ENCODE data around the gene FSIP1.

The FSIP1 gene

DNA sequence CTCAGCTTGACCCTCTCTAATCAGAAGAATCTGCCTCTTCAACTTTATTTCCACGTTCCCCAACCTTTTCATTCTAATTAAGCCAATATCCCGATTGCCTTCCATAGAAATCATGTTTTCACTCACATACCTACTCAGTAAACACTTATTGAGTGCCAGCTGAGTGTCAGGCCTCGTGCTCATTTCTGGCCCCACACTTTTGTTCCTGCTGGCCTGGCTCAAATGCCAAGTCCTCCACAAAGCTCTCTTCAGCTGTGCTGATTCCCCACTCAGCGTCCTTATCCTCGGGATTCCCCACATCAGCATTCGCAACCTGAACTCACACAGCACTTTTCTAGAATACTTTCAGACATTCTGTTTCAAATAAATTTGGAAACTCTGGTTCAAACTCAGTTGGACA lies 132.9 kb downstream of the FSIP1 start:
- H4K20me1 ChIP-seq (ENCODE audit: insufficient read depth, low read length): no peaks in the 10 kb centered on the region
- H3K4me1 ChIP-seq (ENCODE audit: insufficient read depth, low read length, severe bottlenecking): no peaks in the 10 kb centered on the region
- no peaks in the 10 kb centered on the region for H3K27me3 ChIP-seq (ENCODE audit: insufficient read depth, low read length)
- H3K9me3 ChIP-seq (ENCODE audit: low read length): no peaks in the 10 kb centered on the region
- H3K79me2 ChIP-seq (ENCODE audit: insufficient read depth, low read length): no peaks in the 10 kb centered on the region
- H3K4me2 ChIP-seq (ENCODE audit: low read length): no peak overlapping the region
- H3K9ac ChIP-seq (ENCODE audit: low read length): no peak overlapping the region
- TF ChIP-seq, protein P1, sequence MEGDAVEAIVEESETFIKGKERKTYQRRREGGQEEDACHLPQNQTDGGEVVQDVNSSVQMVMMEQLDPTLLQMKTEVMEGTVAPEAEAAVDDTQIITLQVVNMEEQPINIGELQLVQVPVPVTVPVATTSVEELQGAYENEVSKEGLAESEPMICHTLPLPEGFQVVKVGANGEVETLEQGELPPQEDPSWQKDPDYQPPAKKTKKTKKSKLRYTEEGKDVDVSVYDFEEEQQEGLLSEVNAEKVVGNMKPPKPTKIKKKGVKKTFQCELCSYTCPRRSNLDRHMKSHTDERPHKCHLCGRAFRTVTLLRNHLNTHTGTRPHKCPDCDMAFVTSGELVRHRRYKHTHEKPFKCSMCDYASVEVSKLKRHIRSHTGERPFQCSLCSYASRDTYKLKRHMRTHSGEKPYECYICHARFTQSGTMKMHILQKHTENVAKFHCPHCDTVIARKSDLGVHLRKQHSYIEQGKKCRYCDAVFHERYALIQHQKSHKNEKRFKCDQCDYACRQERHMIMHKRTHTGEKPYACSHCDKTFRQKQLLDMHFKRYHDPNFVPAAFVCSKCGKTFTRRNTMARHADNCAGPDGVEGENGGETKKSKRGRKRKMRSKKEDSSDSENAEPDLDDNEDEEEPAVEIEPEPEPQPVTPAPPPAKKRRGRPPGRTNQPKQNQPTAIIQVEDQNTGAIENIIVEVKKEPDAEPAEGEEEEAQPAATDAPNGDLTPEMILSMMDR (IDR thresholded peaks at IDR 0.05; ENCODE audit: low read length): no peak
- TF ChIP-seq EZH2 (IDR thresholded peaks at IDR 0.05; ENCODE audit: borderline replicate concordance, low read length): no peak
- H3F3A ChIP-seq (ENCODE audit: insufficient read depth, low read length): no peaks in the 10 kb centered on the region
- no peak overlapping the region for H2AFZ ChIP-seq (ENCODE audit: low read length)
- no peaks in the 10 kb centered on the region for H3K9me2 ChIP-seq (ENCODE audit: low read depth, low read length)
- H3K4me3 ChIP-seq (ENCODE audit: low read depth, low read length, poor library complexity, severe bottlenecking): no peak overlapping the region
- no peak overlapping the region for H3K27ac ChIP-seq (ENCODE audit: low read depth, low read length, poor library complexity, severe bottlenecking)
- H3K36me3 ChIP-seq (ENCODE audit: insufficient read depth, low read length): no peaks in the 10 kb centered on the region

GRCh38 chr15:39646425-39646824 lies 136.2 kb downstream of the FSIP1 start:
- H3K4me2 ChIP-seq (ENCODE audit: low read length): no peak overlapping the region
- TF ChIP-seq EZH2 (IDR thresholded peaks at IDR 0.05; ENCODE audit: borderline replicate concordance, low read length): no peak
- TF ChIP-seq, protein P1 (IDR thresholded peaks at IDR 0.05; ENCODE audit: low read length): no peak
- H4K20me1 ChIP-seq (ENCODE audit: insufficient read depth, low read length): no peaks in the 10 kb centered on the region
- H3K4me1 ChIP-seq (ENCODE audit: insufficient read depth, low read length, severe bottlenecking): no peaks in the 10 kb centered on the region
- no peaks in the 10 kb centered on the region for H3F3A ChIP-seq (ENCODE audit: insufficient read depth, low read length)
- no peaks in the 10 kb centered on the region for H3K9me3 ChIP-seq (ENCODE audit: low read length)
- no peak overlapping the region for H2AFZ ChIP-seq (ENCODE audit: low read length)
- no peaks in the 10 kb centered on the region for H3K9me2 ChIP-seq (ENCODE audit: low read depth, low read length)
- H3K36me3 ChIP-seq (ENCODE audit: insufficient read depth, low read length): no peaks in the 10 kb centered on the region
- H3K9ac ChIP-seq (ENCODE audit: low read length): no peak overlapping the region
- H3K27me3 ChIP-seq (ENCODE audit: insufficient read depth, low read length): no peaks in the 10 kb centered on the region
- no peak overlapping the region for H3K27ac ChIP-seq (ENCODE audit: low read depth, low read length, poor library complexity, severe bottlenecking)
- H3K4me3 ChIP-seq (ENCODE audit: low read depth, low read length, poor library complexity, severe bottlenecking): no peak overlapping the region
- no peaks in the 10 kb centered on the region for H3K79me2 ChIP-seq (ENCODE audit: insufficient read depth, low read length)

DNA sequence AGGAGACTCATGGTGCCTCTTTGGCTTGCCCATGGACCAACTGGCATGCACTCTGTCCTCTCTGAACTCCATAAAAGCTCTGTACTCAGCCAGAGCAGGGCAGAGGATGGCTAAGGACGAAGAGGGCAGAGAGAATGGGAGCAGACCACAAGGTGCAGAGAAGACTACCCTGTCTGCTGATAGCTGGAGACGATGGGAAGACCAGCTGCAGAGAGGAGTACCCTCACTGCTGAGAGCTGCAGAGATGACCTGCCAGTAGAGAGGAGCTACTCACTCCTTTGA lies 136.7 kb downstream of the FSIP1 start:
- no peak overlapping the region for H3K4me2 ChIP-seq (ENCODE audit: low read length)
- H3K4me1 ChIP-seq (ENCODE audit: insufficient read depth, low read length, severe bottlenecking): no peaks in the 10 kb centered on the region
- H3K27me3 ChIP-seq (ENCODE audit: insufficient read depth, low read length): no peaks in the 10 kb centered on the region
- no peak overlapping the region for H3K4me3 ChIP-seq (ENCODE audit: low read depth, low read length, poor library complexity, severe bottlenecking)
- H3K9ac ChIP-seq (ENCODE audit: low read length): no peak overlapping the region
- no peaks in the 10 kb centered on the region for H3F3A ChIP-seq (ENCODE audit: insufficient read depth, low read length)
- no peaks in the 10 kb centered on the region for H4K20me1 ChIP-seq (ENCODE audit: insufficient read depth, low read length)
- no peaks in the 10 kb centered on the region for H3K9me2 ChIP-seq (ENCODE audit: low read depth, low read length)
- no peaks in the 10 kb centered on the region for H3K9me3 ChIP-seq (ENCODE audit: low read length)
- H3K27ac ChIP-seq (ENCODE audit: low read depth, low read length, poor library complexity, severe bottlenecking): no peak overlapping the region
- TF ChIP-seq EZH2 (IDR thresholded peaks at IDR 0.05; ENCODE audit: borderline replicate concordance, low read length): no peak
- TF ChIP-seq, protein P1 (IDR thresholded peaks at IDR 0.05; ENCODE audit: low read length): no peak
- H3K79me2 ChIP-seq (ENCODE audit: insufficient read depth, low read length): no peaks in the 10 kb centered on the region
- no peaks in the 10 kb centered on the region for H3K36me3 ChIP-seq (ENCODE audit: insufficient read depth, low read length)
- no peak overlapping the region for H2AFZ ChIP-seq (ENCODE audit: low read length)
